Purkinje cell (primary cell): Measurements from ENCODE around the gene ETAA1. TPM values are rescaled to one million over a fixed set of nuclear protein-coding genes. Genes with fewer than 3 reads are reported as not detected.

Source experiments
- polyA plus RNA-seq: library from polyadenylated mRNA; unstranded; fragments of >200 nt; fragmentation: Nextera tagmentation; gene quantifications from 2 replicates; pipeline ENCODE4 v1.2.1, GENCODE V29; 2014

Gene ETAA1
- 5.4 and 9.7 TPM in 2 replicates for polyA plus RNA-seq

DNA sequence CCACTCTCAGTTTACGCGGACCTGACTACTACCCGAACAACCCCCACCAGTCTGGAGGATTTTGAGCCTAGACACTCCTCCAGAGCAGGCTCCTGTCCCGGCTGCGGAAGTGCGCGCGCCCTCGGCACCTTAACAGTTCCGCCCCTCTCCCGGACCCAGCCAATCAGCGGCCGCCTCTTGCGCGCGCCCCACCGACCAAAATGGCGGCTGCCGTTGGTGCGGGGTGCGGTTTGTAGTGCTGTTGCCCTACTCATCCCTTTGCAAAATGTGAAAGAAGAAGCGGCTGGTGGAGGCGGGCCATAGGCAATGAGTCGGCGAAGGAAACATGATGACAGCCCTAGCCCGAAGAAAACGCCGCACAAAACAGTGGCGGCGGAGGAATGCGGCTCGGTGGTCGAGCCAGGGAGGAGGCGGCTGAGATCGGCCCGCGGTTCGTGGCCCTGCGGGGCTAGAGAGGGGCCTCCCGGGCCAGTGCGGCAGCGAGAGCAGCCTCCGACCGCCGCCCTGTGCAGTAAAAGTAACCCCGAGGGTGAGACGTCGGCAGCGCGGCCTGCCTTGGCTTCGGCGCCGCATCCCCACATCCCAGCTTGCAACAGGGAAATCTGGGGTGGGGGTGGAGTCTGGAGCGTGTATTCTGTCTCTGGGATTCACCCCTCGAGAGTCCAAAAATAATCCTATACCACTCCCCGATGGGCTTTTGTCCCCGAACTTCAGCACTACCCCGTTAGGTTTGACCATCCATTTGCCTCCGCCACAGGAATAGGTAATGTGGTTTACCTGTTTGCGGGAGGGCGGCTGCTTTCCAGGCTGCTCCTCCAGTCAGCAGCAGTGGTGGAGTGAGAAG lies at the start of gene ETAA1:
ETAA1 (plus strand) TSS at position 191 of the 844 bp plus-strand sequence; CDS start at position 307, 116 bp downstream.

